ENCODE measurements around the gene BASP1.
"Not testable (repeated sequence)": the region's sequence is repeated elsewhere in the genome, so short reads cannot be mapped to it uniquely, and the experiment has no call there.

The BASP1 gene

DNA sequence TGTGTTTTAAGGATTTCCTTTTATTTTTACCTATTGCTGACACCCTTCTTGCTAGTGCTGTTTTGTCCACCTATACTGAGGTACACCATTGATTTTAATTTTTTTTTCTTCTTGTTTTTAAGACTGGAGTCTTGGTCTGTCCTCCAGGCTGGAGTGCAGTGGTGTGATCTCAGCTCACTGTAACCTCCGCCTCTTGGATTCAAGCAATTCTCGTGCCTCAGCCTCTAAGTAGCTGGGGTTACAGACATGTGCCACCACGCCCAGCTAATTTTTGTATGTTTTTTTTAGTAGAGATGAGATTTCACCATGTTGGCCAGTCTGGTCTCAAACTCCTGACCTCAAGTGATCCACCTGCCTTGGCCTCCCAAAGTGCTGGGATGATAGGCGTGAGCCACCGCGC is 32.4 kb downstream of the BASP1 start:
- not testable (repeated sequence) for DNase-seq (ENCODE audit: low read depth in 2 of 2, low spot score in 1 of 2)

- no peak for DNase-seq (ENCODE audit: low read depth in 2 of 2, low spot score in 1 of 2)
Observed at GRCh38 chr5:17252543-17252942, 35.1 kb downstream of the BASP1 start.

- no peak for DNase-seq (ENCODE audit: low read depth in 2 of 2, low spot score in 1 of 2)
Observed at GRCh38 chr5:17255471-17256021, 38.1 kb downstream of the BASP1 start.

DNA sequence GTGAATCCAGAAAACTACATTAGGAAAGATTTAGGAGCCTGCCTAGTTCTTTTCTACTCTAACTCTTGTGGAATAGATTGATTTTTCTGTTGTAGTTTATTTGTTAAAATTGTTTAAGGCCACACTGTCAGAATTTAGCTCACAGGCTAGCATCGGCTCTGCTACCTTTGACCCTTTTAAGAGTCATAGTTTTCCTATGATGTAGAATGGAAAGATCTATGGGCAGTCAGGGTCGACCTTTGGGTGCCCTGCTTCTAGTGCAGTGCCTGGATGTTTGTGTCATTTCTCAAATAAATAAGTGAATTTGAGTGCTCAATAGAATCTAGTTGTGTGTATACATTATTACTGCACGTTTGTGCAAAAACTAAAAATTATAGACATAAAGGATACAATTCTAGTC is 38.7 kb downstream of the BASP1 start:
- no peak for DNase-seq (ENCODE audit: low read depth in 2 of 2, low spot score in 1 of 2)

- no peak for DNase-seq (ENCODE audit: low read depth in 2 of 2, low spot score in 1 of 2)
Observed at GRCh38 chr5:17256839-17257238, 39.4 kb downstream of the BASP1 start.

DNA sequence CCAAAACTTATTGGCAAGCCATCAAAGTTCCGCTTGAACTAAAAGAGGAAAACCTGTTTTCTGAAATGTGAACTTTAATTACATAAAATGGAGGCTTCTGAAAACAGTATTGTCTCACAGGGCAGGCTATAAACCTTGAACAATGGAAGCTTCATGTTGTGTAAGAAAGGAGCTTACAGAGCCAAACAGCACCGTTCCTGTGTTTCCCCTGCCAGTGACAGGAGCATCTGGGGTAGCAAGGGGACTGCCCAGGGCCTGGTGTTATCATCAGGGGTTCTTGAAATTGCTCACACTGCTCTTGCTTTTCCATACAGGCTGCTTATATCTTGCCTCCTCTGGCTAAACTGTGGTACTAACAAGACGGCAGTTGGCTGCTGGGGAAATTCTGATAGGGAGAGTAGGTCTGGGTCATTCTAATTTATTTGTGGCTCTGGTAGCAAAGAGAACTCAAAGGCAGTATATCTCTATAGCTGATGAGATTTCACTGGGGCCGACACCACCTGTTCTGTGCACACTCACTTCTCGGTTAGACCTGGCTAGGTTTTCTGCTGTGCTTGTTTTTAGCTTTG is 40.4 kb downstream of the BASP1 start:
- DNase-seq (ENCODE audit: low read depth in 2 of 2, low spot score in 1 of 2), result no peak

DNA sequence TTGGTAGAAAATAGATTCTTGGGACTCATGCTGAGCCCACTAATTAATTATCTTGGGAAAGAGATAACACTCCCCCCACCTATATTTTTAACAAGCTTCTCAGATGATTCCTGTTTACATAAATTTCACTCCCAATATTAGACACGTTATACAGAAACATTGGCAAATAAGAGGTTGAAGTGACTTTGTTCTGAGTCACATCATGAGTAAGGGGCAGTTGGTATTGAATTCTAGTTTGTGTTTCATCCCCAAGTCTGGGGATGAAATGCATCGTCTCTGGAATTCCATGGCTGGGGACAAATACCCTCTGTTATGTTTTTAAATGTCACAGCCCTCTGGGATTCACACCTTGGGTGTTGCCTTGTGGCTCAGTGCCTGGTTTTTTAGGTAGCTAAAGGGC is 41.0 kb downstream of the BASP1 start:
- no peak for DNase-seq (ENCODE audit: low read depth in 2 of 2, low spot score in 1 of 2)

- DNase-seq (ENCODE audit: low read depth in 2 of 2, low spot score in 1 of 2), result not testable (repeated sequence)
Observed at GRCh38 chr5:17259012-17259411, 41.6 kb downstream of the BASP1 start.

GRCh38 chr5:17259630-17260257 is 42.3 kb downstream of the BASP1 start:
- DNase-seq (ENCODE audit: low read depth in 2 of 2, low spot score in 1 of 2), result no peak

DNA sequence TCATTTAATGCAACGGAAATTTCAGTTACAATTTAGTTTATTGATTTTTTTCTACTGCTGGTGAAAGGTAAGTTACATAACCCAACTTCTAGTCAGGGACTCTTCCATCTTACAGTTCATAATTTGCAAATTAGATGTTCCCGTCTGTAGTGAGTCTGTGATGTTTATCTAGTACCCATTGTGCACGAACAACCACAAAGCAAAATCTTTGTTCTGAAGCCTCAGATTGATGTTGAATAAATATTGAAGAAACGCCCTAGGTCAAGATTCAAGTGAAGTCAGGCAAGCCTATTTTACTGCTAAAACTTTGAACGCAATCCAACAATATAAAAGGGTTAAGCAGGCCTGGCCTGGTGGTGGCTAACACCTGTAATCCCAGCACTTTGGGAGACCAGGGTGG is 43.1 kb downstream of the BASP1 start:
- DNase-seq (ENCODE audit: low read depth in 2 of 2, low spot score in 1 of 2), result no peak

DNA sequence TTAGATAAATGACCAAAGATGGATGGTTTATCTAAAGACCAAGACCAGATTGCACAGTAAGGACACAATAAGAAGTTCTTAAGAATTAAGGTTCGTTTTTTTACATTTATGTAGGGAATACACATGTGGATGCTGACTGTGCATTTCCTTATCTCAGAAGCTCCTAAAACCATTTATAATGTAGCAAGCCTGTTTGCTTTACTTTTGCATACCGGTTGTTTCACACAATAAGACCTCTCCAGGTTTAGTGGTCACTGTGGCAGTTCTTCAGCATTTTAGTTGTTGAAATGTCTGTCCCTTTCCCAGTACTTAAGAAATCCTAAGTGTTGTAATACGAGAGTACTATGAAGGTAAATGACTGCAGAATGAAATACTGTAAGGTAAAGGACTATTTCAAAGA is 43.6 kb downstream of the BASP1 start:
- no peak for DNase-seq (ENCODE audit: low read depth in 2 of 2, low spot score in 1 of 2)

DNA sequence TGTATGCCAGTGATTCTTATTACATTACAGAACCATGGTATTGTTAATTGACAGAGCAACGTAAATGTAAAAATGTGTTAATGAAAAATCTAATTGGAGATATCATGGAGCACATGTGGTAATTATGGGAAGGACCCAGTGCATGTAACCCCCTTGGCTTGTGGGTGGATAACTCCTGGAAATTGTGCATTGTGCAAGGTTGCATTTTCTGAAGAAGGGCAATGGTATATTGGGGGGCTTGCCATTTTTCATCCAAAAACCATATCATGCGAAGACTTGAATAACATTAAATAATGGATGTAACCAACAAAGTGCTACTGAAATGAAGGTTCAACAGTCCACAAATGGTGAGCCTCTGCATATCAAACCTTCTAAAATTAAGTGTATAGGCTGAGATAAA is 47.6 kb downstream of the BASP1 start:
- DNase-seq (ENCODE audit: low read depth in 2 of 2, low spot score in 1 of 2), result no peak

DNA sequence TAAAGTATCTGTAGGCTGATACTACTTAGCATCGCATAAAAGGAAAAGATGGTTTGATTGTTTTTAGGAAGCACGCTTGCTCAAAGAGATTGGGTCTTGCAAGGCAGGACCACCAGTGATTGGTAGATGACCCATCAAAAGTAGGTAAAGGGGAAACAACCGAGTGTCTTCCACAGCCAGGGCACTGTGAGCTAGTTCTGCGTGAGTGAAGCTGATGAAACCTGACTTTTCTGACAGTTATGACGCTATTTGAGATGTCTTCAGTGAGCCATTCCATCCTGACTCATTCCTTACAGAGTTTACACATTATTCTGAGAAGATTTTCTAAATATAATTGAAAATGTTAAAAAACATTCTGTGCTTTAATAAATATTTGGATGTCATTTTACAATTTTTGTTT is 49.7 kb downstream of the BASP1 start:
- no peak for DNase-seq (ENCODE audit: low read depth in 2 of 2, low spot score in 1 of 2)

DNA sequence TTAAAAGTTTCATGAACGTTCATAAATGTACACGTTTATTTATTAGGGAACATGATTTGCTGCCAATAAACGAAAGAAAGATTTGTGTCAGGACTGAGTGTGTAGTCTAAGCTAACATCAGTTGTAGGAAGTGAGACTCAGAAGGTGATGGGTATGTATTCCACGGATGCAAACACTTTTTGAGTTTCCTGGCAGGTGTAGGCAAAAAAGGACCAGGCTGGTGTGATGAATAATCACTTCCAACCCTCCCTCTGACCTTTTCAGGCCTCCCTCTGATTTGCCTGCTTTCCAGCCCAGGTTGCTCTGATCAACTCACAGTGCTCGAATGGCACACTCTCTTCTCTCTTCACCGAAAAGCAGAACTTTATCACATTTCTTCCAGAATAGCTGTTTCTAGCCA is 51.8 kb downstream of the BASP1 start:
- DNase-seq (ENCODE audit: low read depth in 2 of 2, low spot score in 1 of 2), result no peak

DNA sequence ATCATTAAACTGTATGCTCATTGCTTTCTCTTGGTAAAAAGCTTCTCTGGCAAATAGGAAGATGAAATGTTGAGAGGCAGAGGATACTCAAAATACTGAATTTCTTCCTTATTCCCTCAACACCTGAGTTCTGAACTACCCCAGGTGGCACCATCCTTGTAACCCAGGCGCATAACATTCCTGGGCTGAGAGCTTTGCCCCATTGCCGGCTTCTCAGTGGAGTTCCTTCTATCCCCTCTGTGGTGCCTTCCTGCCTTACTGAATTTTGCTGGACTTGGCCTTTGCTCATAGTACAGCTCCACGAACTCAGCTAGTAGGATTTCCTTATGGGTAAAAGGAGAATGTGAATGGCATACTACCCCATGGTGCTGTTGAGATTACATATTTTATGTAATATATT is 54.7 kb downstream of the BASP1 start:
- DNase-seq (ENCODE audit: low read depth in 2 of 2, low spot score in 1 of 2), result no peak

DNA sequence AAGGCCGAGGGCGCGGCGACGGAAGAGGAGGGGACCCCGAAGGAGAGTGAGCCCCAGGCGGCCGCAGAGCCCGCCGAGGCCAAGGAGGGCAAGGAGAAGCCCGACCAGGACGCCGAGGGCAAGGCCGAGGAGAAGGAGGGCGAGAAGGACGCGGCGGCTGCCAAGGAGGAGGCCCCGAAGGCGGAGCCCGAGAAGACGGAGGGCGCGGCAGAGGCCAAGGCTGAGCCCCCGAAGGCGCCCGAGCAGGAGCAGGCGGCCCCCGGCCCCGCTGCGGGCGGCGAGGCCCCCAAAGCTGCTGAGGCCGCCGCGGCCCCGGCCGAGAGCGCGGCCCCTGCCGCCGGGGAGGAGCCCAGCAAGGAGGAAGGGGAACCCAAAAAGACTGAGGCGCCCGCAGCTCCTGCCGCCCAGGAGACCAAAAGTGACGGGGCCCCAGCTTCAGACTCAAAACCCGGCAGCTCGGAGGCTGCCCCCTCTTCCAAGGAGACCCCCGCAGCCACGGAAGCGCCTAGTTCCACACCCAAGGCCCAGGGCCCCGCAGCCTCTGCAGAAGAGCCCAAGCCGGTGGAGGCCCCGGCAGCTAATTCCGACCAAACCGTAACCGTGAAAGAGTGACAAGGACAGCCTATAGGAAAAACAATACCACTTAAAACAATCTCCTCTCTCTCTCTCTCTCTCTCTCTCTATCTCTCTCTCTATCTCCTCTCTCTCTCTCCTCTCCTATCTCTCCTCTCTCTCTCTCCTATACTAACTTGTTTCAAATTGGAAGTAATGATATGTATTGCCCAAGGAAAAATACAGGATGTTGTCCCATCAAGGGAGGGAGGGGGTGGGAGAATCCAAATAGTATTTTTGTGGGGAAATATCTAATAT is 58.1 kb downstream of the BASP1 start:
- DNase-seq (ENCODE audit: low read depth in 2 of 2, low spot score in 1 of 2), result no peak

DNA sequence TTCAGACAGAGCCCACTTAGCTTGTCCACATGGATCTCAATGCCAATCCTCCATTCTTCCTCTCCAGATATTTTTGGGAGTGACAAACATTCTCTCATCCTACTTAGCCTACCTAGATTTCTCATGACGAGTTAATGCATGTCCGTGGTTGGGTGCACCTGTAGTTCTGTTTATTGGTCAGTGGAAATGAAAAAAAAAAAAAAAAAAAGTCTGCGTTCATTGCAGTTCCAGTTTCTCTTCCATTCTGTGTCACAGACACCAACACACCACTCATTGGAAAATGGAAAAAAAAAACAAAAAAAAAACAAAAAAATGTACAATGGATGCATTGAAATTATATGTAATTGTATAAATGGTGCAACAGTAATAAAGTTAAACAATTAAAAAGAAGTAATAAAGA is 59.0 kb downstream of the BASP1 start:
- no peak for DNase-seq (ENCODE audit: low read depth in 2 of 2, low spot score in 1 of 2)

DNA sequence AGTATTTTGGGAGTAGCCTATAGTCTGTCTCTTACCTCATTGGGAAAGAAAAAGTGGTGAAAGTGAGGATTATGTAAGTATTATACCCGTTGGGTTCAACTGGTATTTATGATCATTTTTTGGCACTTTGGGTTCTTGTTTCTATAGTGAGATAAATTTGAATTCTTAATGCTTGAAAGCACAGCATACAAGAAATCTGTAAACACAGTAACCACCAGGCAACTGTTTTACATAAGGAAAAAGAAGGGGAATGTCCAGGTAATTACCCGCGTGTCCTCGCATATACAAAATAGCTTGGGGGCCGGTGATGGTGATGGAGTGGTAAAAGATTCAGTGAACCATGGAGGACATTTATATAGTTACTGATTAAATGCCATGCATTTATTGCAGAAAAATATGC is 60.5 kb downstream of the BASP1 start:
- DNase-seq (ENCODE audit: low read depth in 2 of 2, low spot score in 1 of 2), result no peak

- no peak for DNase-seq (ENCODE audit: low read depth in 2 of 2, low spot score in 1 of 2)
Observed at GRCh38 chr5:17278931-17279330, 61.5 kb downstream of the BASP1 start.

DNA sequence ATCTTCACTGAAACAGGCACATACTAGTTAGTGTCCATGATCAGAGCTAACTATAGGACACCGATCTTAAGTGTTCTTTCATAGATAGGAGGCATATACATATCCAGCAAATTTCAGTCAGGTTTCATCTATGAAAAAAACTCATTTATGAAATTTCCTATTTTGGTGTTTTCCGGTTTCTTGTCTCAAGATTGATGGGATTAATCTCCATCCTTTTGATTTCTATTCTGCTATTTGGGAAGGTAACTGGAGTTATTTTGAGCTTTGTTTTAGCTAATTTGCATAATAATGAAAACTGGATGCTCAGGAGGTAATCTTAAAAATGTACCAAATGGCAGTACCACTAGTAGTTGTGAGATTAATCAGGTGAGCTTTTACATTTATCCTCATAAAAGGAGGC is 62.1 kb downstream of the BASP1 start:
- DNase-seq (ENCODE audit: low read depth in 2 of 2, low spot score in 1 of 2), result no peak

GRCh38 chr5:17282283-17283120 is 65.1 kb downstream of the BASP1 start:
- DNase-seq (ENCODE audit: low read depth in 2 of 2, low spot score in 1 of 2), result no peak

- no peak for DNase-seq (ENCODE audit: low read depth in 2 of 2, low spot score in 1 of 2)
Observed at GRCh38 chr5:17283121-17283415, 65.6 kb downstream of the BASP1 start.

Data from stimulated activated CD8-positive, alpha-beta memory T cell treated with anti-CD3 and anti-CD28 coated beads, Interleukin-4, amount 100 ng/mL, for 1 hour (primary cell).